Embryonic facial prominence (tissue), 1 donor: Measurements from ENCODE around the gene PDHA1.
A peak's percentile ranks its signal among the peaks of the same experiment; 100 is the strongest.

Experiments used
- DNase-seq: peaks from one replicate; pipeline ENCODE4 v3.0.0-alpha.2; 2016; ENCODE audit errors: extremely low spot score

PDHA1 gene

DNA sequence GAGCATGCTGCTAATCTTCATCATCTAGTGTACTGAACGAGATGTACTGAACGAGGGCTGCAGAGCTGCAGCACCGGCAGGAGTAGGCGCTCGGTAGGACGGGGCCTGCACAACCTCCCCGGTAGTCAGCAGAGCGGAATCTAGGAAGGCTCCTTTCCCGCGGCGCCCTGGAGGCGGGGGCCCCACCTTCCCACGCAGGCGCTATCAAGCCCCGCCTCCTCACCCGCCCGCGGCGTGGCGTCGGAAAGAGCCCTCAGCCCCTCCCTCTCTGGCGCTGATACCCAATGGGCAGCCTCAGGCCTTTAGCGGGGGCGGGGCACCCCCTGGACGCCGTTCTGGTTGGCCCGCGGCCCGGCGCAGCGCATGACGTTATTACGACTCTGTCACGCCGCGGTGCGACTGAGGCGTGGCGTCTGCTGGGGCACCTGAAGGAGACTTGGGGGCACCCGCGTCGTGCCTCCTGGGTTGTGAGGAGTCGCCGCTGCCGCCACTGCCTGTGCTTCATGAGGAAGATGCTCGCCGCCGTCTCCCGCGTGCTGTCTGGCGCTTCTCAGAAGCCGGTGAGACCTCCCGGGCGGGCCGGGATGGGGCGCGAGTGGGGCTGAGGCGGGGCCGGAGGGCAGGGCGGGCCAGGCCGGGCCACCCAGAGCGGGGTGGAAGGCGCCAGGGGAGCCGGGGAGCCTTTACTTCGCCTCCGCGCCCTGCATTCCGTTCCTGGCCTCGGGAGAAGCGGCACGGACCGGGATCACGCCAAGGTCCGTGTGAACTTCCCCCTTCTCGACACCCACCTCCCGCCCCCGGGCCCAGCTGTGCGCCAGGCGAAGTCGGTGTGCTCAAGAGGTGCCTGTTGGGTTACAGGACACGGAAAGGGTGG lies at the start of gene PDHA1:
TSS of gene PDHA1 (plus strand) at position 393 of the 874 bp plus-strand sequence. CDS start at position 504, 111 bp downstream.
- peak; percentile 84 for DNase-seq

DNA sequence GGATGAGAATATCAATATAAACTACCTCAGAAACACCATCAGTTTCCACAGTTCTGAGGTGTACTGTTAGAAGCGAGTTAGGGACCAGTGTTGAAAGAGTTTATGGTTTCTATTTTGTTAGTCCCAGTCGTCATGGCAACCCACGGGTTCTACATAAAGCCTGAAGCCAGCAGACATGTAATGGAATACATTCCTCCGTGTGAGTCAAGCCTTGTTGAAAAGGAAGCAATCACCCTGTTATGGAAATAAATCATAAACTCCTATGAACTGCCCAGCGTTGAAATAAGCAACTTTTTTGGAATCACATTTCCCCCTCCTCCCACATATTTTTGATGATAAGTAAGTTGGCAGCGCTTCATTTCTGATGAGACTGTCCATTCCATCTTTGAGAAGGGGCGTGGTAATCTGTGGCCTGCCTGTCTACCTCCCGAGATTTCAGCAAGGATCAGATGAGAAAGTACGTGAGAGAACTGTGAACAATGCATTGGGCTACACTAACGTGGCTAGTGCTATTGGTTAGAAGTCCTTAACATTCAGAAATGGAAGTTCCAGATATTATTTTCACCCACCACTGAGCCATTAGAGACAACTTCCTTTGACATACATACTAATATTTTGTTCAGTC lies 40.4 kb upstream of the PDHA1 start:
- DNase-seq, result peak; percentile 50

DNA sequence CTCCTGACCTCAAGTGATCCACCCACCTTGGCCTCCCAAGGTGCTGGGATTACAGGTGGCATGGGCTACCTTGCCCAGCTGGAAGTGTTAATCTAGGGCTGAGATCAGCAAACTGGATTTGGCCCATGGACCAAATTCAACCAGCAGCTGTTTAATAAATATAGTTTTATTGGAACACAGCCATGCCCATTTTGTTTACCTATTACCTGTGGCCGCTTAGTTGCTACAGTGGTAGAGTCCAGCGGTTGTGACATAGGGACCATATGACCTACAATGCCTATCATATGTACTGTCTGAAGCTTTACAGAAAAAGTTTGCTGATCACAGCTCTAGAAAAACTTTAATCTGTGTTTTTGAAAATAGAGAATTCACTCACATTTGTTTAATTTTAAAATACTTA lies 17.2 kb upstream of the PDHA1 start:
- DNase-seq, result no peak

DNA sequence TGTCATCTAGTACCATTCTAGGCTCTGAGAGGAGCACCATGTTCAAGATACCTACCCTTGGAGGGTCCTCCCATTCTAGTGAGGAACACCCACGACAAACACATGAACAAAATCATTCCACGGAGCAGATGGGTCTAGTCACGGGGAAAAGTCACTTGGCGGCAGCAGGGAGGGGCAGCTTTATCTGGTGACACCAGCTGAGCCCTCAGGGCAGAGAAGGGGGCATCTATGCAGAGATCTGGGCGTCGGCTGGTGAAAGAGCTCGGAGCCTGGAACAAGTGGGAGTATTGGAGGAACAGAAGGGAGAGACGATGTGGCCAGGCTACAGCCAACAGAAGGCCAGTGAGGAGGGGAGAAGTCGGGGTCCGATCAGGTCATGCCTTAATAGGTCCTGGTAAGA lies 11.9 kb upstream of the PDHA1 start:
- no peak for DNase-seq

DNA sequence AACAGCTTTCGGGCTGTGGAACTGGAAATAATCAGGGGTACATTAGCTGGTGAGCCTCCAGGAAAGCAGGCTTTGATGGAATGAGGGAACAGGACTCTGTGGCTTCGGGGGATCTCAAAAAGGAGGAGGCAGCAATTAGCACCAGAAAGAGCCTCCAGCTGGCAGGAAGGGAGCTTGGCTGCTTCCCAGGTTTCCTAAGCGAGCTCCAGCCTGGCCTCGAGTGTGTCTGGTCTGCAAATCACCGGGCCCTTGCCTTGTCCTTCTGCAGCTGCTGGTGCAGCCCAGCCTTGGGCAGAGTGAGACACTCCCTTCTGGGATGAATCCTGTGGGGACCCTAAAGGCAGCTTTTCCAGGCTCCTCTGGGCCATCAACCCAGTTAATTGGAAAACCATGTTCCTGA lies 10.7 kb upstream of the PDHA1 start:
- no peak for DNase-seq

DNA sequence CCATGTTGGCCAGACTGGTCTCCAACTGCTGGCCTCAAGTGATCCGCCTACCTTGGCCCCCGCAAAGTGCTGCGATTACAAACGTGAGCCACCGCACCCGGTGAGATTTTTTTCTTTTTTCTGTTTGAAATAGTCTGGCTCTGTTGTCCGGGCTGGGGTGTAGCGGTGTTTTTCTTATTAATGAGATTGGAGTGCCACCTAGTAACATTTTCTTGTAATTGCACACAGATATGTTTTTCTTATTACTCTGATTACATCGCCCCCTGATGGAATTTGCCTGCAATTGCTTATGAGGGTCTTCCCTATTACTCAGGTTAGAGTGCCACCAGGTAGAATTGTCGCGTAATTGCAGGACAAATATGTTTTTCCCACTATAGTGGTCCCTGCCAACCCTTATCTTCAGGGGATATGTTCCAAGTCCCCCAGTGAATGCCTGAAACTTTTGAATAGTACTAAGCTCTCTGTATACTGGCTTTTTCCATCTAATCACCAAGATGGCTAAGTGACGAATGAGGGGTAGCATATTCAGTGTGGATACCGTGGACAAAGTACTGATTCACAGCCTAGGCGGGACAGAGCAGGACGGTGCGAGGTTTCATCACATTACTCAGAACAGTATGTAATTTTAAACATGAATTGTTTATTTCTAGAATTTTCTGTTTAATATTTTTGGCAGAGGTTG lies 8.6 kb upstream of the PDHA1 start:
- no peak for DNase-seq

DNA sequence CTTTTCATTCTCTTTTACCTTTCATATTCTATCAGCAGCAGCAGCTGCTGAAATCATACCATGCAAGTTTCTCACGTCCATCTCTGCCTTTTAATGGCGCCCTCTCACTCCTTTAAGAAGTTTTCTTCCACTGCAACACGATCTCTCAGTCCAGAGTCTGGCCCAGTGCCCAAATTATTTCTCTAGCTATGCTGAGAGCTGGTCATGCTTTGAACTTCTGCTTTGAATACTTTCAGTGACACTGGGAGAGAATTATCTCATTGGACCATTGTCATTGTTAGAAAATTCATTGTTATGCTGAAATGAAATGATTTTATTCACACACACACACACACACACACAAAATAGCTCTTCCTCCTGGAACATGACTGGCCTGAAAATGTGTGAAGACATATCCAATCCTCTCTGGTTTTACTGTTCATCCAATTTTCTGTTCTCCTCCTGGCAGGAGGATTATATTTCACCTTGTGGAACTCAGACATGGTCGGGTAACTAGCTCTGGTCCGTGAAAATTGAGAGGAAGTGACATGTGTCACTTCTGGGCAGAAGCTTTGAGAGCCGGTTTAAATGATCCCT lies 1.3 kb upstream of the PDHA1 start:
- DNase-seq, result no peak

DNA sequence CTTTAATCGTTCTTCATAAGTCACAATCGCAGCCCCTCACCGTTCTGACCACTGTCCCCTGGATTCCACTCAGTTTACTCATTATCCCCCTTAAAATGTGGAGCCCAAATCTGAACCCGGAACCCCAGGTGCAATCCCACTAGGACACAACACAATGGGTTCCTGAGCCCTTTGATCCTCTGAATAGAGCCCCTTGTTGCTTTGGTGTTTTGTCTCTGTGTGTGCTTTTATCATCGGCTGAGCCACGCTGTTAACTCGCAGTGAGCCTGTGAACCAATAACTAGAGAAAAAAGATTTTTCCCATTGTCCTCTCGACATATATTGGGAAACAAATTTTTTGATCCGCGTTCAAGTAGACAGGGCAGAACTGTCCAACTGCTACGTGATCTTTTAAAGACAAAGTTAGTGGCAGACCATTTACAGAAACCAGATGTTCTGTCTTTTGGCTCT lies 617 bp upstream of the PDHA1 start:
- no peak for DNase-seq

DNA sequence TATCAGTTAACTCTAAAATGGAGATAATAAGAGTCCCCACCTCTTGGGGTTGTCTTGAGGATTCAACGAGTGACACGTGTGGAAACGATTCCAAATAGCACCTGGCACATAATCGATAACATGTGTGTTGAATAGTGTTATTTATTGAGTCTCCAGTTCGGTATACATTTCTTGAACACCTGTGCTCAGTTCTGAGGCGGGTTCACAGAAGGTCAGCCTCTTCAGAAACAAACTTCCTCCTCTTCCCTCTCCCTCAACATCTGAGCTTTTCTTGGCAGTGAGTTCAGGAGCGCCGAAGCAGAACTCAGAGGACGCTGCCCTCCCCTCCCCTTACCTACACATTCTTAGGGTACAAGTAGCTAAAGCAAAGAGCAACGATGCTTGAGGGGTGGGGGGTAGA lies 934 bp downstream of the PDHA1 start:
- DNase-seq, result no peak

DNA sequence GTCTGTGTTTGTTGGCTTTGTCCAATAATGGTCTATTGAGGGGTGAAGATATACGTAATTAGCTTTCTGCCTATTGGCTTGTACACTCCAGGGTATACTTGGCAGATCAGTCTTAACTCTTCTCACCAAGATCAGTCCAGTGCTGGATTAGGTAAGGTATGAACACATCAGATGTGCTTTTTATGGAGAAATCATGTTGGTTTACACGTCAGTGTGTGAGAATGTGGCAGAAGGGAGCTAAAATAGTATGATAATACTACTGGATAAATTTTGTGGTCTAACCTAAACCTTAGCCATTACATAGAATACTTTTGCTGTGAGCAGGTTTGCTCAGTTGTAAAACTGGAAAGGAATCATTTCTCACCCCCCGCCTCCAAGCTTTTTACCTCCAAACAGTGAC lies 4.2 kb downstream of the PDHA1 start:
- DNase-seq, result no peak

DNA sequence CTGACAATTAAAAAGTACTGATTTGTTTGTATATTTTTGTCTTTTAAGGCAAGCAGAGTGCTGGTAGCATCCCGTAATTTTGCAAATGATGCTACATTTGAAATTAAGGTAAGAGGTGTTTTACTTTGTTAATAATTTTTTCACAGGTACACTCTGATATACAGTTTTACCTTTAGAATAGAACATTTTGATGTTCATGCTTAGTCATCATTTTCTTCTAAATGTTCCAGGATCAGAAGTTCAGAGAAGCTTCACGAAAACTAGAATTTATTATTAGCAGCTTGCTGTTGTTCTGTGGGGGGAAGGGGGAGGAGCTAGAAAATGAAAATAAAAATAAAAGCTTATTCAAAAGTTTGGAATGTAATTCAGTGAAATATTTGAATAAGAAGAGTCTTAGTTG lies 5.5 kb downstream of the PDHA1 start:
- no peak for DNase-seq

DNA sequence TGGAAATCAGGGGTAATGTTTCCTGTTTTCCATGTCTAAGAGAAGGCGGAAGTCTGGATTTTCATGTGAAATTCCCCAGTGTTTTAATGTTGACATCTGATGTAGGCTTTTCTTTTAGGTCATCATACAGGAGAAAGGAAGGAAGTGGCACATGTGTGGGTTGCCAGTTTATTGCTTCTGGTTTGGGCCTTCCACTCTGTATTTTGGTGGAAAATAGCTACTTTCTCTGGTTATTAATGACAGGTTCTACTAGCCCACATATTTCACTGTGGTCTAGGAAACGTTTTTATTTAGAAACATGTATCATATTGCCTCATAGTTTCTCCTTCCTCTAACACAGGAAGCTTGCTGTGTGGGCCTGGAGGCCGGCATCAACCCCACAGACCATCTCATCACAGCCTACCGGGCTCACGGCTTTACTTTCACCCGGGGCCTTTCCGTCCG lies 7.2 kb downstream of the PDHA1 start:
- DNase-seq, result no peak

DNA sequence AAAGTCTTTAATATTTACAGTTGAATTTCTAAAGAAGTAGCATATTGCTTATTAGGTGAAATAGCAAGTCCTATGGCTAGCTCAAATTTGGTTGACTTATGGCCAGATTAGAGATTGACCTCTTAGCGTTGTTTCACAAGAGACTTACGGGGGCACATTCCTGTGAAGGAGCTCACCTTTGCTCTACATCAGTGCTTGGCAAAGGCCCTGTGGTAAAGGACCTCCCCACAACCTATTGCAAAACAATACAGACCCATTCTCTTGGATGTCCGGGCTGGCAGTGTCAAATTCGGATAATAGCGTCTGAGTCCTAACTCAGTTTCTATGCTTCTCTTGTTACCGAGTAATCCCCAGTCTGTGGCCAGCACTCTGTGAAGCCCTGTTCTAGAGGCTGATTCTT lies 10.9 kb downstream of the PDHA1 start:
- no peak for DNase-seq

DNA sequence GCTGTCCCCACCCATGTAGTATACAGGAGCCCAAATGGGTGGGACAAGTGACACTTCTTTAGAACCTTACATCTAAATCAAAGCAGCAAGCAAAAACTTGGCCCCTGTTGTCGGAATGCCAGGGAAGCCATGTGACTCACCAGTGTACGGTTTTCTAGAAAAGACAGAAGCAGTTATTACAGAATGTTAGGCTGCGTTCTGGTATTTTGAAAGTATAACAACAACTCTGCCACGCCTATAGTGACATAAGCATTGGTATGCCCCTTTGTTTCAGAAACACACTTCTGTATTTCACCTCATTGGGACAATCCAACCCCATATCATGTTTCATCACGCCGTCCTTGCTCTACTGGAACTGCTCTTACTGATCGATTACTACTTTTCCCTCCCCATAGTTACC lies 14.8 kb downstream of the PDHA1 start:
- DNase-seq, result no peak

DNA sequence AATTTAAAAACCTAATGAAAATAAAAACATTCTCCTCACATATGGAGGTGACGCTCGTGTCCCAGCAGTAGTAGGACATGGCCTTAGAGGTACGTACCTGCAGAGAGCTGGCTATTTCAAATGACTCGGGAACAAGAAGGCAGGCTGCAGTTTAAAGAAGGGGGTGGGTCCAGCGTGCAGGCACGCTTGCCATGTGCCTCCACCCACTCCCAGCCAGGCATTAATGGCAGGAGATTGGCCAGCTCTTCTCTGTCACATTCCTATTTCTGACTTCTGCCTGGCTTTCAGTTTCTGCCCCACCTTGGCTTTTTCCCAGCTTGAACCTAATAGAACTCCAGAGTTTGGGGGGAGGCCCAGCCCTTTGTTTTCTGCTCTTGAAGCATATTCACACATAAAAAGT lies 17.2 kb downstream of the PDHA1 start:
- no peak for DNase-seq

DNA sequence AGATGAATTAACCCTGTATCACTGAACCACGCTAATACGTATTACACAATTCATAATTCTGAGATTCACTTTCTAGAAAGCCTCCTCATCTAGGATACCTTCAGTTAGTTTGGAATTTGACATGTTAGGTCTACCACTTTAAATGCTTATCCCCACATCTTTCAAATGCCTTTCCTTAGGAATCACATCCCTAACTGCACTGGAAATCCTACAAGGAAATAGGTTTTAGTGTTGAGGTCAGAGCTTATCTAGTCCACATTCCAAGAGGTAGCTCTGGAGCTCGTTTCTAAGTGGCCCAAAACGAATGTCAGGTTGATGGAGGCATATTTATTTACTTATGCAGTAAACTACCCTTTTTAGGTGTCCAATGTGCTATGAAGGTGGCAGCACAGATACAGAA lies 18.0 kb downstream of the PDHA1 start:
- DNase-seq, result no peak

DNA sequence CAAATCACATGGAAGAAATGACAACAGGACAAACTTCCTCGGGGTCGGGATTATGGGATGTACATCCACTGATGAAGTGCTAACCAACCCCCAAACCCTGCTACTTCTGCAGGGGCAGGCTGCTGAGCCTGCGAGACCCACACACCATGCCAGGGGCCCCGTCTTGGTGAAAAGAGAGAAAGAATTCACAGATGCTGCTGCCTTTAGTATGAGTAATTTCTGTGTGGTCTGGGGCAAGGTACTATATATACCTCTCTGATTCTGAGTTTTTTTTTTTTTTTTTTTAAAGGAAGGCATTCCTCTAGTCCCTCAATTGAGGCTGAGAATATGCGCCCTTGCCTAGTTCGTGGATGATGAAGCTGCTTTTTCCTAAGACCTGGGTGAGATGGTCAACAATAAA lies 24.8 kb downstream of the PDHA1 start:
- DNase-seq, result no peak

DNA sequence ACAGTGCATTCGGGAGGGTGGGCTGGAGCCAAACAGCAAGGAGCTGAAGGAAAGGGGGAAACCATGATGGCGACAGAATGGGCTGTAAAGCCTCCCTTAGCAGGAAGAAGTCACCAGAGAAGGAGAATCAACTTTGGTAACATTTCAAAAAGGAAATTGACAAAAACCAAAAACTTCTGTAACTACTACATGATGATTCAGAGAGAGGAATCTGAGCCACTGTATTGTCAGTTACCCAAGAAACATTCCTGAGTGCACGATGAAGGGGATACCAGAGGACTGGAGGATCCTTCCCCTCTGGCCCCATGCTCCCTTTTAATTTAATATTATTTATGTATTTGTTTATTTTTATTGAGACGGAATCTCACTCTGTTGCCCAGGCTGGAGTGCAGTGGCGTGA lies 26.3 kb downstream of the PDHA1 start:
- DNase-seq, result no peak

DNA sequence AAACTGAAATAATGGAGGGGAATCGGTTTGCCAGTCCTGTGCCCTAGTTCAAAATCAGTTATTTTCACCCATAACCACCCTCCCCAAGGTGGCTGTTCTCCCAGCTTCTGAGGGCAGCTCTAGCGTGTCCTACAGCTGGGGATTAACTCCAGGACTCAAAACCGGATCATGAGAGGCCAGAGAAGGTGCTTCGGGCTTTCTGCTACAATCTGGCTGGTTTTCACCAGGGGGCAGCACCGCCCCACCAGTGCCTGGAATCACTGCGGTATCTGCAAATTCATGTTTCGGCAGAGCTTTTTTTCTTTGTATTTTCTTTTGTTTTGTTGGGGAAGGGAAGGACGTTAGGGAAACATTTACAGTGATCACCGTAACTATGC lies 28.4 kb downstream of the PDHA1 start:
- peak; percentile 56 for DNase-seq

DNA sequence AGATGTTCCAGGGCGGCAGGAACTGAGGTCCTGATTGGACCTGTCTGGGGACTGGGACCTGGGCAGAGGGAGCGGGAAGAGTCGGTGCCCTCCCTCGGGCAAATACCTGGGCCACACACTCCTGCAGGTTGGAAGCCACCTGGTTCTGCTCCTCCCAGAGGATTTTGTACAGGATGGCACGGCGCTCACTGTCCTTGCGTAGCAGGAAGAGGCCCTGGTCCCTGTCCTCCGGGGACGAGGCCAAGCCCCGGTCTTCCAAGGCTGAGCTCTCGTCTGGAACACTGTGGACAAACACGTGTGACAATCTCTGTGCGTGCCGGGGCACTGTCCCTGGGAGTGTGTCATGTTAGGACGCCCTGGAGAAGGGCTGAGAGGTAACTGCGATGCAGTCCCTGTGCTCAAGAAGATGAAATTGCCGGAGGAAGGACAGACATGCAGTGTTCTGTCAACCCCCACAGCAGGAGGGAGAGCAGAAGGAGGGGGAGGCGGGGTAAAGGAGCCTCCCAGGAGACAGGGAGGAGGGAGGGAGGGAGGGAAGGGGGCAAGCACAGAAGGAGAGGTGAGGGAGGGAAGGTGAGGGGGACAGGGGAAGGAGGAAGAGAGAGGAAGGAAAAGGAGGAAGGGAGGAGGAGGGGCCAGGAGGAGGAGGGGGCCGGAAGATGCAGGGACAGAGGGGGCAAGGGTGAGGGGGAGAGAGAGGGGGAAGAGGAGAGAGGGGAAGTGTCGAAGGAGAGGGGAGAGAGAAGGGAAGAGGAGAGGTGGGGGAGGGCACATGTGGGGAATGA lies 29.0 kb downstream of the PDHA1 start:
- DNase-seq, result no peak

DNA sequence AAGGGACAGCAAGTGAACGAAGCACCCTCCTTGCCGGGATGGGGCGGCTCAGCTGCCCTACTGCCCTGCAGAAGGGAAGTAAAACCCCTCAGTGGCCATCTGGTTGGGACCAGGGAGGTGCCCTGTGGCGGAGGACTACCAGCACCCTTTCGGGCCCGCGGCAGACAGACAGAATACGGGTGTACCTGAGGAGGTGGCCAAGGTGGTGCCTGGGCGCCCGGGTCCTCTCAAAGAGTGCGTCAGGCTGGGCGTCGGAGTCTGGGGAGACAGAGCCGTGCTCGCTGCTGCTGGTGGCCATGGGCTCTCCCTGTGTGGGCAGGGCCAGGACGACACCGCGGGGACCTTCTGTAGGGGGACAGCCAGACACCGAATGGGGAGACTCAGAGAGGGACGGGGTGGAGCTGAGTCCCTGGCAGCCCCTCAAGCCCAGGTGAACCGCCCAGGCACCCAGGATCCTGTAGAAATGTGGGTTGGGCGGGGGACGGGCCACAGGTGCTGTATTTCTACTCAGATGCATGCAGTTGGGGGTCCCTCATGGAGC lies 29.7 kb downstream of the PDHA1 start:
- DNase-seq, result no peak
